Endothelial cell of umbilical vein (primary cell): Measurements from ENCODE around the gene PPP2R3C. TPM values are rescaled to one million over a fixed set of nuclear protein-coding genes. Genes with fewer than 3 reads are reported as not detected.
A peak's percentile ranks its signal among the peaks of the same experiment; 100 is the strongest.

Experiments
- BruUV-seq: library from RNA; stranded (reverse); fragments of 400-500 nt; replicated peaks from 2 replicates; lab custom pipeline; 2021; lab: Mats Ljungman, UMichigan
- CTCF ChIA-PET: fragments of 300-600, 350-600 bp; sonication (Branson Sonifier 250); formaldehyde crosslinking; loops from one replicate; lab custom pipeline; 2021; ENCODE audit warnings: antibody characterized with exemption, inconsistent platforms; lab: Charles Lee
- POLR2A ChIA-PET: fragments of 300-600, 350-600 bp; sonication (Branson Sonifier 250); formaldehyde crosslinking; loops from one replicate; lab custom pipeline; 2021; ENCODE audit warnings: antibody characterized with exemption, inconsistent platforms; lab: Charles Lee
- DNase-seq: peaks from one replicate; pipeline ENCODE4 v3.0.0-alpha.2; 2011; ENCODE audit warnings: low read depth, low spot score
- FAIRE-seq: peaks from 2 replicates; lab custom pipeline; 2011; peaks lifted over from hg19 to GRCh38; lab: Jason Lieb, UNC
- H2AFZ ChIP-seq: 2 replicates; pipeline ENCODE4 v1.6.0; 2012; ENCODE audit warnings: low read depth, low read length, control low read depth, inconsistent platforms
- H3K27ac ChIP-seq: 2 replicates; pipeline ENCODE4 v1.5.1; 2011; ENCODE audit warnings: low read depth, mild to moderate bottlenecking, control low read depth, low read length, moderate library complexity; ENCODE audit not compliant: insufficient read depth
- H3K27me3 ChIP-seq, 2 experiments: 2 replicates each; pipeline versions ENCODE4 v1.6.0 to v1.6.1; 2011; ENCODE audit warnings: low read length in 2 of 2, mixed read lengths in 1 of 2; ENCODE audit not compliant: control insufficient read depth in 2 of 2, insufficient read depth in 2 of 2
- H3K36me3 ChIP-seq, 2 experiments: 2 replicates in 1 of 2; 3 replicates in 1 of 2; pipeline ENCODE4 v1.5.1; 2011; ENCODE audit warnings: low read length in 2 of 2, mild to moderate bottlenecking in 1 of 2, moderate library complexity in 1 of 2; ENCODE audit not compliant: control insufficient read depth in 2 of 2, insufficient read depth in 2 of 2; ENCODE audit errors: extremely low read depth in 1 of 2
- H3K4me1 ChIP-seq: 3 replicates; pipeline ENCODE4 v1.5.1; 2011; ENCODE audit warnings: mild to moderate bottlenecking, low read length; ENCODE audit not compliant: control insufficient read depth, insufficient read depth; ENCODE audit errors: extremely low read depth
- H3K4me2 ChIP-seq: 2 replicates; pipeline ENCODE4 v1.6.1; 2011; ENCODE audit warnings: low read length, control low read depth, mixed read lengths; ENCODE audit not compliant: insufficient read depth
- H3K4me3 ChIP-seq, 3 experiments: fragments of 200-600 bp in 1 of 3; sonication (generic), shearing (Covaris generic) in 1 of 3; replicated peaks in 1 of 3; 2 replicates each; pipeline ENCODE4 v1.5.1; 2011 to 2016; ENCODE audit warnings: control low read depth in 3 of 3, low read length in 3 of 3, mild to moderate bottlenecking in 2 of 3, inconsistent platforms in 1 of 3, low read depth in 1 of 3, moderate library complexity in 1 of 3; ENCODE audit not compliant: insufficient read depth in 1 of 3
- H3K79me2 ChIP-seq: 2 replicates; pipeline ENCODE4 v1.6.0; 2012; ENCODE audit warnings: low read length, inconsistent platforms; ENCODE audit not compliant: control insufficient read depth, insufficient read depth
- H3K9ac ChIP-seq: replicated peaks from 2 replicates; pipeline ENCODE3; 2011; ENCODE audit warnings: low read length, control low read depth; ENCODE audit not compliant: insufficient read depth; ENCODE audit errors: extremely low read depth
- H3K9me1 ChIP-seq: replicated peaks from 3 replicates; pipeline ENCODE4 v1.6.0; 2011; ENCODE audit warnings: mild to moderate bottlenecking, low read length; ENCODE audit not compliant: control insufficient read depth, insufficient read depth; ENCODE audit errors: extremely low read depth
- H3K9me3 ChIP-seq: replicated peaks from 2 replicates; pipeline ENCODE4 v1.5.1; 2012; ENCODE audit warnings: low read length, inconsistent platforms; ENCODE audit not compliant: control insufficient read depth, insufficient read depth
- H4K20me1 ChIP-seq: replicated peaks from 2 replicates; pipeline ENCODE3; 2011; ENCODE audit warnings: mild to moderate bottlenecking, low read length; ENCODE audit not compliant: control insufficient read depth, insufficient read depth; ENCODE audit errors: extremely low read depth
- JUN ChIP-seq: IDR thresholded peaks from 2 replicates; pipeline ENCODE4 v1.6.1; 2011; ENCODE audit warnings: borderline replicate concordance, low read depth; ENCODE audit not compliant: insufficient read length, insufficient read depth
- MAX ChIP-seq: IDR thresholded peaks from 2 replicates; pipeline ENCODE4 v1.6.1; 2011; ENCODE audit not compliant: insufficient read depth, insufficient read length
- MYC ChIP-seq: IDR thresholded peaks from one replicate; pipeline ENCODE4 v1.6.1; 2011; ENCODE audit warnings: mild to moderate bottlenecking, low read depth, low read length
- POLR2A ChIP-seq: IDR thresholded peaks from 2 replicates; pipeline ENCODE4 v1.6.1; 2012; ENCODE audit warnings: low read depth, mild to moderate bottlenecking, control low read depth, low read length
- dilution Hi-C: fragments of 300-500 bp; cut with MboI; formaldehyde crosslinking; loops from one replicate; pipeline ENCODE4 v1.15.0; 2019; ENCODE audit warnings: low sequenced_read_pairs; ENCODE audit not compliant: extremely low pct_ligation_motif_present
- intact Hi-C: fragments of 100-400 bp; cut with micrococcal nuclease; formaldehyde crosslinking; loops from one replicate; pipeline ENCODE4 v1.10.0; 2022
- polyA plus RNA-seq, 4 experiments: library from polyadenylated mRNA; depleted of rRNA in 3 of 4; stranded (reverse) in 3 of 4; unstranded in 1 of 4; fragments of >200 nt; gene quantifications; 2 replicates each; pipeline versions ENCODE4 v1.2.1 to v1.2.3, GENCODE V29; 2011 to 2012; ENCODE audit warnings: missing spikeins in 1 of 4
- total RNA-seq: library from RNA; stranded (reverse); gene quantifications from 2 replicates; pipeline ENCODE4 v1.2.3, GENCODE V29; 2021

The PPP2R3C gene
- total and polyA plus RNA-seq, 2 donors (not counting 3 experiments of a cell fraction or from before 2014, with no cell fraction given): 10.2 to 40.6 TPM

GRCh38 chr14:35123388-35123703, 1.6 kb upstream of the PPP2R3C start:
- H3K27me3 ChIP-seq: no peaks in the 10 kb centered on the region
- intact Hi-C loops: loop anchor here (2.0 to 5.0 kb wide), 3 partner anchors 169 to 496 kb away; partner anchors contain the start of genes BAZ1A and PSMA6
- BruUV-seq: no TSS peak
- peak overlapping the region; percentile 81 to 96 (median 88) for H3K4me3 ChIP-seq
- H3K9me1 ChIP-seq: no peaks in the 10 kb centered on the region
- no peak for FAIRE-seq
- peaks cover 19% of the 10 kb centered on the region for H3K79me2 ChIP-seq
- POLR2A ChIA-PET: interaction anchor here (1.3 kb wide), 1 partner anchor 77 kb away, joined by 4 read pairs; the partner anchor contains the start of gene FAM177A1
- no peak for DNase-seq
- CTCF ChIA-PET: interaction anchor here (0.9 to 1.5 kb wide), 3 partner anchors 23 to 282 kb away, joined by 3 to 4 read pairs (median 3); no protein-coding TSS in a partner anchor
- dilution Hi-C loops: no loop called here
- no peaks in the 10 kb centered on the region for H4K20me1 ChIP-seq
- H3K27ac ChIP-seq: peak overlapping the region; percentile 91
- TF ChIP-seq POLR2A (no peak), MYC (no peak), JUN (no peak)
- H3K4me2 ChIP-seq: peak overlapping the region; percentile 84
- peak overlapping the region; percentile 92 for H3K9ac ChIP-seq
- no peaks in the 10 kb centered on the region for H3K9me3 ChIP-seq
- H2AFZ ChIP-seq: peak overlapping the region; percentile 75
- no peaks in the 10 kb centered on the region for H3K36me3 ChIP-seq
- H3K4me1 ChIP-seq: peaks cover 15% of the 10 kb centered on the region

GRCh38 chr14:35122696-35123387, 1.1 kb upstream of the PPP2R3C start:
- peaks cover 15% of the 10 kb centered on the region for H3K4me1 ChIP-seq
- peaks cover 16% of the 10 kb centered on the region for H3K79me2 ChIP-seq
- no peak for FAIRE-seq
- ChIA-PET CTCF (interaction anchor here (1.4 to 1.5 kb wide), 2 partner anchors 23 to 92 kb away, joined by 3 to 4 read pairs; no protein-coding TSS in a partner anchor), POLR2A (interaction anchor here (1.3 to 1.4 kb wide), 2 partner anchors 77 to 281 kb away, joined by 4 to 5 read pairs; partner anchors contain the start of gene FAM177A1)
- peak overlapping the region; percentile 81 to 96 (median 88) for H3K4me3 ChIP-seq
- peak overlapping the region; percentile 91 for H3K27ac ChIP-seq
- no peak for TF ChIP-seq MAX
- TSS peak; percentile 37 for BruUV-seq
- no peaks in the 10 kb centered on the region for H3K9me1 ChIP-seq
- H3K9ac ChIP-seq: peak overlapping the region; percentile 92
- no peaks in the 10 kb centered on the region for H4K20me1 ChIP-seq
- H3K4me2 ChIP-seq: peak overlapping the region; percentile 84
- dilution Hi-C loops (no loop called here), intact Hi-C loops (loop anchor here (1.0 to 5.0 kb wide), 5 partner anchors 141 to 496 kb away; partner anchors contain the start of genes BAZ1A, PSMA6 and SRP54)
- H3K9me3 ChIP-seq: no peaks in the 10 kb centered on the region
- H3K36me3 ChIP-seq: no peaks in the 10 kb centered on the region
- peak overlapping the region; percentile 75 for H2AFZ ChIP-seq
- DNase-seq: peak; percentile 50
- H3K27me3 ChIP-seq: no peaks in the 10 kb centered on the region
